Jurkat, Clone E6-1 (cell line): ENCODE measurements around the gene TSPAN9.

Experiments
- DNase-seq: peaks from one replicate; pipeline ENCODE4 v3.0.0-alpha.2; 2011; ENCODE audit warnings: low read depth, low spot score
- H3K4me3 ChIP-seq: 2 replicates; pipeline ENCODE4 v1.5.1; 2011; ENCODE audit warnings: mild to moderate bottlenecking, low read length, control low read depth, moderate library complexity

Gene TSPAN9

DNA sequence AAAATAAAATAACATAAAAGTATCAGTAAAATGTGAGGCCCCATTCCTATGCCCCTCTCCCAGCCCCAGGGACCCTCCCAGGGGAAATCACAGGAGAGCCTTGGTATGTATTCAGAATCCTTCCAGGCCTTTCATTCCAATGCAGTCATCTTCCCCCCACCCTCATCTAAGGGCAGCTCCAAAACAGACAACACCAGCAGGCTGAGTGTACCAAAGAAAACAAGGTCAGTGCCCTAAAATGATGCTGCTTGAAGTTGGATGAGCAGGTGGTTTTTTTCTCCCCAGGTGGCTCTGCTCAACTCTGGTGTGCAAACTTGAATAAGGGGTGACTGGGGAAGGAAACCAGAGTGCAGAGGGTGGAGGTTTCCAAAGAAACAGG lies 56.2 kb downstream of the TSPAN9 start:
- no peak for DNase-seq
- no peak overlapping the region for H3K4me3 ChIP-seq

- H3K4me3 ChIP-seq = no peak overlapping the region
- DNase-seq = no peak
These were observed 56.9 kb downstream of the TSPAN9 start for GRCh38 chr12:3134126-3134525.

DNA sequence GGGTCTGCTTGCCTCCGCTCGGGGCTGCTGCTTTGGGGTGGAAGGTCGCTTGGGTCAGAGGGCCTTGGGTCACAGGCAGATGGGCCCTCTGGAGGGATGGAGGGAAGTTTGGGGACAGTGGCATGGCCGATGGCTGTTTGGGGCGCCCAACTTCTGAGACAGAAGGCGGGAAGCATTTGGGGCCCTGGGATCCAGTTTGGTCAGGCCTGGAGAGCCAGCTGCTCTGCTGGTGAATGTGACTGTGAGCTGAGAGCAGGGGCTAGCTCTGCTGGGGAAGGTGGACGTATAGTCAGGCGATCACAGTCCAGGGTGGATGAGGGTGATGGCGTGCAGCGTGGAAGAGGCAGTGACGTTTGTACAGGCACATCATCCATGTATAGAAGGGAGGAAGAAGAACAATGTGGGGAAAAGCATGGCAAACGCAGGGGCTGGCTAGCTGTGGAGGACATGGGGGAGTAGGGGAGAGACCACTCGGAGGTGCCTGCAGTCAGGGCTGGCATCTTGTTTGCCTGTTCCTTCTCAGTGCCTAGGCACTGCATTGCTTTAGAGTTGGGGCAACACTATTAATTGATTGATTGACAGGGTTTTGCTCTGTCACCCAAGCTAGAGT lies 57.5 kb downstream of the TSPAN9 start:
- no peak overlapping the region for H3K4me3 ChIP-seq
- DNase-seq = no peak

DNA sequence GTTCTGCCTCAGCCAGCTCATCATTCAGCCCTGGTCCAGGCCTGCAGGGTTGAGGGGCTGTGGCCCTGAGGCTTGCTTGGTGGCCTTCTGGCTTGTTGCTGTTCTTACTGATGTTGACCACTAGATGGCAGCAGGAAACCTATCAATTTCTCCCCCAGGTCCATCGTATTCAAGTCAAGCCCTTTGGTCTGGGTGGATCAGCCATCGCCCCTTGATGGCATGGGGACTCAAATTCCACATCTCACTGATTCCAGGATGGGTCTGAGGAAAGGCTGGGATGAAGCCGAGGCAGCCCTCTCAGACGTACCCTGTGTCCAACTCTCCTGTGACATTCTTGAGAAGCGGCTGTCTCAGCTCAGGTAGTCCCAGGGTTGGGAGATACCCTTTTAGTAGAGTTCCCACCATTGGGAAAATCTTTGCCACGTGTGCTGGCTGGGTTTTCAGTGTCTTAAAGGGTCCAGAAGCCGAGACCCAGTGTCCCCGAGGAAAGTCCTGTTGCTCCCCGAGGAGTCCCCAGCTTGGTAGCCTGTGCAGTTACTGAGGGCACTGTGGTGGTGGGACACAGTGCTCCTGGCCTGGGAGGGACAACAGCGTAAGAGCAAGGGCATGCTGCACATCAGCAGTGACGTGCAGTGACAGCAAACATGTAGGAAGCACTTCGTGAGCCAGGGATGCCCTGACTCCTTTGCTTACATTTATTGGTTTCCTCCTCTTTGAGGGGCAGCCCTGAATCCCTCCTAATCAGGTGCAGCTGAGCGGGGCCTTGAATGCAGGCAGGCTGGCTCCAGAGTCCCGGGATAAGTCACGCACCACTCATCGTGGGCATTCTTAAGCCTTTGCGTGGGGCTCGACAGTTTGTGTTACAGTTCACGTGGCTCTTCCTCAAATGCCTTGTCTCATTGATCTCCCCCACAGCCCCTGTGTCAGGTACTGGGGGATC lies 58.6 kb downstream of the TSPAN9 start:
- no peak overlapping the region for H3K4me3 ChIP-seq
- peak; percentile 56 for DNase-seq

- H3K4me3 ChIP-seq = no peak overlapping the region
- DNase-seq = no peak
These were observed 59.6 kb downstream of the TSPAN9 start for GRCh38 chr12:3136641-3137267.

DNA sequence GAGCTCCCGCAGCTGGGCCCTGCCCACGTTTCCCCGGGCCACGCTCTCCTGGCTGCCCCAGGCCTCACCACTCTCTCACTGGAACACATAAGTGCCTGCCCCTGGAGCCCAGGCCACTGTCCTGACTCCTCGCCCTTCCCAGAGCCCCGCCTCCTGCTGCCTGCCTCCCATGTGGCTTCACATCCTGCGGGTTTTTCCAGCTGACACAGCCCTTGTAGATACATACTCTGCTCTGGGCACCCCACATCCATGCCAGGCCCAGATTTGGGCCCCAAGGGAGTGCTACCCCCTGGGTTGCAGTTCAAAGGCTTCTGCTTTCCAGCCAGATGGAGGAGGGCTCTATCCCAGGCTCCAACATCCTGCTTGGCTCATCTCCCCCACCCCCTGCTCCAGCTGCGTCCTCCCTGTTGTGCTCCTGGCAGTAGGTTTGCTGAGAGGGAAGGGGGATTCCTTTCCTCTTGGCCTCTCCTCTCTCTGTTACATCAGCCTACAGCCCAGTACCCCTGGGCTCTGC lies 60.1 kb downstream of the TSPAN9 start:
- no peak for DNase-seq
- no peak overlapping the region for H3K4me3 ChIP-seq

DNA sequence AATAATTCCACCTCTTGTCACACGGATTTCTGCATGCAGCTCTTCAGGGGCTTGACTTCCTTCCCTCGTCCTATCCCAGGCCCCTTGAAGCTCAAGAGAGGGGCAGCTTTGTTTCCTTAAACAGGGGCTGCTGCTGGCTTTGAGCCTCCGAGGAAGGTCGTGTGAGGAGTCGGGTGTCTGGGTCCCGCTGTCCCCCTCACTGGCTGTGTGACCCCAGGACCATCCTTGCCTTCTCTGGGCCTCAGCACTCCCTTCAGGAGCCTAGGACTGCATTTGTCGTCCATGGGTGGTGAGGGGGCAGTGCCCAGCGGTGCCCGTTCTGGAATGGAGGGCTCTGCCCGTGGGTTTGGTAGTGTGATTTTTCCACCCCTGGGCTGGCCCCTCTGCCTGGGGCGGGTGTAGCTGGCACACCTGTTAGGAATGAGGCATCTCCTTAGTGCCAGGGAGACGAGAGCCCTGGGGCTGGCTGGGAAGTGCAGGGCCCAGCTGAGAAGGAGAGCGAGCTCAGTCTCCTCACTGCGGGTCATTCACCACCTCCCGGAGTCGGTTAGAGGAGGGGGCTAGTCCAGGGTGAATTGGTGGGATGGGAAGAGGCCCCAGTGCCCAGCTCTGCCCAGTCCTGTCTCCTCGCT lies 60.8 kb downstream of the TSPAN9 start:
- no peak for DNase-seq
- no peak overlapping the region for H3K4me3 ChIP-seq

DNA sequence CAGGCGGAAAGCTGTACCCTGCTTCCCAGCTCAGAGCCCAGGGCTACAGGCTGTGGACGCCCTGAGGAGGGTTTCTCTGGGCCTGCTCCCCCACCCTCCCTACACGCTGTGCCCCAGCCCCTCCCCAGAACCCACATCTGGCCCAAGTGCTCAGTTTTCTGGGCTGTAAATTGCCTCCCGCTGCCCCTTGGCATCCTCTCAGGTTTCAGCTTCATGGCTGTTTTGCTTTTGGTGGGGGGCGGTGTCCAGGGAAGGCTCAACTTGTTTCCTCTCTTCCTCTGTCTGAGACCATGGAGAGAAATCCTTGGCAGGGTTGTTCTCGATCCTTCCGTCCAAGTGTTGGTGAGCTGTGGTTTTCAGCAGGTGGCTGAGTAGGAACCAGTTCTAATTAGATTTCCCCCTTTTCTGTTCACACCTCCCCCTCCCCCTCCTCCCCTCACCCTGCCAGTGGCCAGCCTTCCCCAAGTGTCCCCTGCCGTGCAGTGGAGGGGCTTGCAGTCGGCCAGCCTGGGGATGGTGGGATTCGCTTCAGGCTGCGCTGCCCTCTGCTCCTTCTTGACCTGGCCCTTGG lies 61.8 kb downstream of the TSPAN9 start:
- no peak for DNase-seq
- no peak overlapping the region for H3K4me3 ChIP-seq

- no peak for DNase-seq
- no peak overlapping the region for H3K4me3 ChIP-seq
These were observed 62.6 kb downstream of the TSPAN9 start for GRCh38 chr12:3139760-3140159.

DNA sequence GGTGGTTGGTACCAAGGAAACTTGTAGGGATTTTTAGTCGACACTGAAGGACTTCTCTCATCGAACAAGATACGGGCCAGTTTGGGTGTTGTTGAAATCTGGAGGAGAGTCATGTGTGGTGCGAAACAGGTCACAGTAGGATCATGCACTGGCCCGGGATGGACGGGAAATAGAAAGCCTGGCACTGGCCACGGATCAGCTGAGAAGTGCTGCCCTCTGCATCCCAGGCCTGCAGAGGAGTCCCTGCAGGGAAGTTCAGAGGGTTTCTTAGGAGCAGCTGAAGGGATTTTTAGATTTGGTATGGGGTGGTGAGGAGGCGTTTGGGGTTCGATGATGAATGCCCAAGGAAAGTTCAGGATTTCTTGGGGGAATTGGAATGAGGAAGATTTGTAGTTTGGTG lies 63.1 kb downstream of the TSPAN9 start:
- no peak for DNase-seq
- H3K4me3 ChIP-seq = no peak overlapping the region

- DNase-seq = no peak
These were observed 64.5 kb downstream of the TSPAN9 start for GRCh38 chr12:3141339-3142321.

GRCh38 chr12:3142386-3142785 lies 65.2 kb downstream of the TSPAN9 start:
- DNase-seq = no peak
- no peak overlapping the region for H3K4me3 ChIP-seq

More at GRCh38 chr12:3141339-3142321, 64.5 kb downstream of the TSPAN9 start:
- H3K4me3 ChIP-seq = no peak overlapping the region

- no peak for DNase-seq
- H3K4me3 ChIP-seq = no peak overlapping the region
These were observed 67.3 kb downstream of the TSPAN9 start for GRCh38 chr12:3144495-3144894.

- no peak overlapping the region for H3K4me3 ChIP-seq
- no peak for DNase-seq
These were observed 67.9 kb downstream of the TSPAN9 start for GRCh38 chr12:3145033-3145432.

GRCh38 chr12:3145546-3146310 lies 68.5 kb downstream of the TSPAN9 start:
- H3K4me3 ChIP-seq = no peak overlapping the region
- DNase-seq = no peak

GRCh38 chr12:3147260-3147659 lies 70.1 kb downstream of the TSPAN9 start:
- no peak for DNase-seq
- no peak overlapping the region for H3K4me3 ChIP-seq

- H3K4me3 ChIP-seq = no peak overlapping the region
- no peak for DNase-seq
These were observed 71.3 kb downstream of the TSPAN9 start for GRCh38 chr12:3148366-3149000.
